WERI-Rb-1 (cell line): ENCODE data around the gene FBXL14.

Experiments
- DNase-seq: peaks from one replicate; pipeline ENCODE4 v3.0.0-alpha.2; 2020
- H3K27ac ChIP-seq: fragments of 250-450 bp; sonication (Bioruptor Pico); 2 replicates; pipeline ENCODE4 v1.5.1; 2020; ENCODE audit warnings: mild to moderate bottlenecking, moderate library complexity
- H3K27me3 ChIP-seq: fragments of 250-450 bp; sonication (Bioruptor Pico); 2 replicates; pipeline ENCODE4 v1.5.1; 2021; ENCODE audit warnings: mild to moderate bottlenecking, low read depth, moderate library complexity; ENCODE audit not compliant: insufficient read depth, severe bottlenecking
- H3K36me3 ChIP-seq: fragments of 250-450 bp; sonication (Bioruptor Pico); 2 replicates; pipeline ENCODE4 v1.5.1; 2020; ENCODE audit warnings: mild to moderate bottlenecking, moderate library complexity
- H3K4me3 ChIP-seq: 2 replicates; pipeline ENCODE4 v1.5.1; 2011; ENCODE audit warnings: low read depth, mild to moderate bottlenecking, control low read depth, low read length
- H3K9me3 ChIP-seq: fragments of 250-450 bp; sonication (Bioruptor Pico); 2 replicates; pipeline ENCODE4 v1.5.1; 2021; ENCODE audit warnings: mild to moderate bottlenecking, moderate library complexity; ENCODE audit not compliant: severe bottlenecking
- CTCF ChIP-seq: IDR thresholded peaks from 2 replicates; pipeline ENCODE4 v1.5.1; 2011; ENCODE audit warnings: low read depth, mild to moderate bottlenecking, control low read depth, inconsistent platforms, low read length

FBXL14 gene

GRCh38 chr12:1553536-1553935, 40.8 kb downstream of the FBXL14 start:
- DNase-seq = no peak
- Histone ChIP-seq H3K9me3 (no peaks in the 10 kb centered on the region), H3K27me3 (no peaks in the 10 kb centered on the region), H3K36me3 (no peaks in the 10 kb centered on the region), H3K27ac (no peak overlapping the region), H3K4me3 (no peak overlapping the region)
- no peak for TF ChIP-seq CTCF

- no peak for DNase-seq
- no peaks in the 10 kb centered on the region for H3K27me3 ChIP-seq
- no peaks in the 10 kb centered on the region for H3K9me3 ChIP-seq
- H3K4me3 ChIP-seq = no peak overlapping the region
- TF ChIP-seq CTCF = no peak
- no peaks in the 10 kb centered on the region for H3K36me3 ChIP-seq
- no peak overlapping the region for H3K27ac ChIP-seq
These were observed 41.4 kb downstream of the FBXL14 start for GRCh38 chr12:1552911-1553491.

GRCh38 chr12:1552171-1552570, 42.2 kb downstream of the FBXL14 start:
- no peak for TF ChIP-seq CTCF
- DNase-seq = no peak
- no peaks in the 10 kb centered on the region for H3K36me3 ChIP-seq
- no peaks in the 10 kb centered on the region for H3K27me3 ChIP-seq
- H3K4me3 ChIP-seq = no peak overlapping the region
- H3K27ac ChIP-seq = no peak overlapping the region
- no peaks in the 10 kb centered on the region for H3K9me3 ChIP-seq

- Histone ChIP-seq H3K9me3 (no peaks in the 10 kb centered on the region), H3K27me3 (no peaks in the 10 kb centered on the region), H3K4me3 (no peak overlapping the region), H3K36me3 (no peaks in the 10 kb centered on the region), H3K27ac (no peak overlapping the region)
- no peak for DNase-seq
- TF ChIP-seq CTCF = no peak
These were observed 42.9 kb downstream of the FBXL14 start for GRCh38 chr12:1551496-1551895.

- no peaks in the 10 kb centered on the region for H3K27me3 ChIP-seq
- no peak for TF ChIP-seq CTCF
- no peak overlapping the region for H3K4me3 ChIP-seq
- no peaks in the 10 kb centered on the region for H3K36me3 ChIP-seq
- no peak for DNase-seq
- no peaks in the 10 kb centered on the region for H3K9me3 ChIP-seq
- H3K27ac ChIP-seq = no peak overlapping the region
These were observed 47.3 kb downstream of the FBXL14 start for GRCh38 chr12:1546931-1547640.
